SK-N-SH treated with all-trans-retinoic acid at 6 μM for 48 hours (cell line): ENCODE data around the gene ORAI2.
"Not testable (repeated sequence)": the region's sequence is repeated elsewhere in the genome, so short reads cannot be mapped to it uniquely, and the experiment has no call there.

Experiments used
- ATAC-seq: fragments of 200-7000 bp; cut with Tn5 transposase; 3 replicates; pipeline ENCODE4 v1.9.1; 2020; ENCODE audit warnings: mild to moderate bottlenecking, moderate library complexity
- ARNTL ChIP-seq: fragments of 450-650 bp; formaldehyde crosslinking; IDR thresholded peaks from 2 replicates; pipeline ENCODE4 v1.5.0; 2020; ENCODE audit warnings: low read depth, mild to moderate bottlenecking, moderate library complexity, borderline replicate concordance
- BACH2 ChIP-seq: fragments of 250-450 bp; sonication (Bioruptor Pico); IDR thresholded peaks from 2 replicates; pipeline ENCODE4 v1.9.0; 2021; ENCODE audit warnings: mild to moderate bottlenecking, borderline replicate concordance
- CSDC2 ChIP-seq: fragments of 250-450 bp; sonication (Bioruptor Pico); IDR thresholded peaks from 2 replicates; pipeline ENCODE4 v1.5.0; 2020; ENCODE audit warnings: mild to moderate bottlenecking, moderate library complexity
- CSRNP3 ChIP-seq: fragments of 250-450 bp; sonication (Bioruptor Pico); IDR thresholded peaks from 2 replicates; pipeline ENCODE4 v1.5.1; 2021; ENCODE audit warnings: mild to moderate bottlenecking, moderate library complexity
- ESRRG ChIP-seq: fragments of 250-450 bp; sonication (Bioruptor Pico); IDR thresholded peaks from 2 replicates; pipeline ENCODE4 v1.6.1; 2021; ENCODE audit warnings: mild to moderate bottlenecking
- GLIS3 ChIP-seq: fragments of 250-450 bp; sonication (Bioruptor Pico); IDR thresholded peaks from 2 replicates; pipeline ENCODE4 v1.5.0; 2020; ENCODE audit warnings: mild to moderate bottlenecking, moderate library complexity
- ISL1 ChIP-seq: fragments of 250-450 bp; sonication (Bioruptor Pico); IDR thresholded peaks from 2 replicates; pipeline ENCODE4 v2.1.2; 2022; ENCODE audit warnings: mild to moderate bottlenecking, moderate library complexity
- OSR1 ChIP-seq: fragments of 250-450 bp; sonication (Bioruptor Pico); IDR thresholded peaks from 2 replicates; pipeline ENCODE4 v1.8.0; 2022; ENCODE audit warnings: moderate library complexity, mild to moderate bottlenecking, inconsistent platforms
- PPARA ChIP-seq: fragments of 250-450 bp; sonication (Bioruptor Pico); IDR thresholded peaks from 2 replicates; pipeline ENCODE4 v1.5.0; 2020; ENCODE audit warnings: mild to moderate bottlenecking, borderline replicate concordance
- SNAI2 ChIP-seq: fragments of 250-450 bp; sonication (Bioruptor Pico); IDR thresholded peaks from 2 replicates; pipeline ENCODE4 v1.5.0; 2020; ENCODE audit warnings: mild to moderate bottlenecking, moderate library complexity
- TCF4 ChIP-seq: fragments of 250-450 bp; sonication (Bioruptor Pico); IDR thresholded peaks from 2 replicates; pipeline ENCODE4 v1.8.0; 2021; ENCODE audit warnings: mild to moderate bottlenecking, moderate library complexity, borderline replicate concordance
- ZC3H10 ChIP-seq: fragments of 250-450 bp; sonication (Bioruptor Pico); IDR thresholded peaks from 2 replicates; pipeline ENCODE4 v1.5.1; 2021; ENCODE audit warnings: mild to moderate bottlenecking, moderate library complexity
- ZFP3 ChIP-seq: fragments of 250-450 bp; sonication (Bioruptor Pico); IDR thresholded peaks from 2 replicates; pipeline ENCODE4 v1.5.0; 2020; ENCODE audit warnings: mild to moderate bottlenecking, moderate library complexity
- ZNF565 ChIP-seq: fragments of 450-650 bp; formaldehyde crosslinking; conservative IDR thresholded peaks from 2 replicates; pipeline ENCODE4 v1.5.0; 2020; ENCODE audit warnings: low read depth, mild to moderate bottlenecking, moderate library complexity
- ZNF70 ChIP-seq: fragments of 450-650 bp; formaldehyde crosslinking; IDR thresholded peaks from 2 replicates; pipeline ENCODE4 v1.5.0; 2020; ENCODE audit warnings: mild to moderate bottlenecking, moderate library complexity
- ZNF8 ChIP-seq: fragments of 450-650 bp; formaldehyde crosslinking; IDR thresholded peaks from 2 replicates; pipeline ENCODE4 v1.5.0; 2020; ENCODE audit warnings: mild to moderate bottlenecking, moderate library complexity
- TF ChIP-seq, protein P1 (sequence below): fragments of 250-450 bp; sonication (Bioruptor Pico); IDR thresholded peaks from 2 replicates; pipeline ENCODE4 v1.5.1; 2020; ENCODE audit warnings: low read depth, mild to moderate bottlenecking, moderate library complexity
- TF ChIP-seq, protein P2 (sequence below): fragments of 250-450 bp; sonication (Bioruptor Pico); IDR thresholded peaks from 2 replicates; pipeline ENCODE4 v1.8.0; 2020; ENCODE audit warnings: mild to moderate bottlenecking, moderate library complexity, borderline replicate concordance
- TF ChIP-seq, protein P3 (sequence below): fragments of 250-450 bp; sonication (Bioruptor Pico); IDR thresholded peaks from 2 replicates; pipeline ENCODE4 v1.8.0; 2021; ENCODE audit warnings: low read depth, mild to moderate bottlenecking, moderate library complexity, borderline replicate concordance

Gene ORAI2

GRCh38 chr7:102407910-102408309 lies 25.5 kb upstream of the ORAI2 start:
- TF ChIP-seq ISL1 (CRISPR knock-in tag) = no peak
- TF ChIP-seq, protein P1, sequence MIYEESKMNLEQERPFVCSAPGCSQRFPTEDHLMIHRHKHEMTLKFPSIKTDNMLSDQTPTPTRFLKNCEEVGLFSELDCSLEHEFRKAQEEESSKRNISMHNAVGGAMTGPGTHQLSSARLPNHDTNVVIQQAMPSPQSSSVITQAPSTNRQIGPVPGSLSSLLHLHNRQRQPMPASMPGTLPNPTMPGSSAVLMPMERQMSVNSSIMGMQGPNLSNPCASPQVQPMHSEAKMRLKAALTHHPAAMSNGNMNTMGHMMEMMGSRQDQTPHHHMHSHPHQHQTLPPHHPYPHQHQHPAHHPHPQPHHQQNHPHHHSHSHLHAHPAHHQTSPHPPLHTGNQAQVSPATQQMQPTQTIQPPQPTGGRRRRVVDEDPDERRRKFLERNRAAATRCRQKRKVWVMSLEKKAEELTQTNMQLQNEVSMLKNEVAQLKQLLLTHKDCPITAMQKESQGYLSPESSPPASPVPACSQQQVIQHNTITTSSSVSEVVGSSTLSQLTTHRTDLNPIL (CRISPR knock-in tag) = no peak
- TF ChIP-seq, protein P2, sequence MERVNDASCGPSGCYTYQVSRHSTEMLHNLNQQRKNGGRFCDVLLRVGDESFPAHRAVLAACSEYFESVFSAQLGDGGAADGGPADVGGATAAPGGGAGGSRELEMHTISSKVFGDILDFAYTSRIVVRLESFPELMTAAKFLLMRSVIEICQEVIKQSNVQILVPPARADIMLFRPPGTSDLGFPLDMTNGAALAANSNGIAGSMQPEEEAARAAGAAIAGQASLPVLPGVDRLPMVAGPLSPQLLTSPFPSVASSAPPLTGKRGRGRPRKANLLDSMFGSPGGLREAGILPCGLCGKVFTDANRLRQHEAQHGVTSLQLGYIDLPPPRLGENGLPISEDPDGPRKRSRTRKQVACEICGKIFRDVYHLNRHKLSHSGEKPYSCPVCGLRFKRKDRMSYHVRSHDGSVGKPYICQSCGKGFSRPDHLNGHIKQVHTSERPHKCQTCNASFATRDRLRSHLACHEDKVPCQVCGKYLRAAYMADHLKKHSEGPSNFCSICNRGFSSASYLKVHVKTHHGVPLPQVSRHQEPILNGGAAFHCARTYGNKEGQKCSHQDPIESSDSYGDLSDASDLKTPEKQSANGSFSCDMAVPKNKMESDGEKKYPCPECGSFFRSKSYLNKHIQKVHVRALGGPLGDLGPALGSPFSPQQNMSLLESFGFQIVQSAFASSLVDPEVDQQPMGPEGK = no peak
- TF ChIP-seq, protein P3, sequence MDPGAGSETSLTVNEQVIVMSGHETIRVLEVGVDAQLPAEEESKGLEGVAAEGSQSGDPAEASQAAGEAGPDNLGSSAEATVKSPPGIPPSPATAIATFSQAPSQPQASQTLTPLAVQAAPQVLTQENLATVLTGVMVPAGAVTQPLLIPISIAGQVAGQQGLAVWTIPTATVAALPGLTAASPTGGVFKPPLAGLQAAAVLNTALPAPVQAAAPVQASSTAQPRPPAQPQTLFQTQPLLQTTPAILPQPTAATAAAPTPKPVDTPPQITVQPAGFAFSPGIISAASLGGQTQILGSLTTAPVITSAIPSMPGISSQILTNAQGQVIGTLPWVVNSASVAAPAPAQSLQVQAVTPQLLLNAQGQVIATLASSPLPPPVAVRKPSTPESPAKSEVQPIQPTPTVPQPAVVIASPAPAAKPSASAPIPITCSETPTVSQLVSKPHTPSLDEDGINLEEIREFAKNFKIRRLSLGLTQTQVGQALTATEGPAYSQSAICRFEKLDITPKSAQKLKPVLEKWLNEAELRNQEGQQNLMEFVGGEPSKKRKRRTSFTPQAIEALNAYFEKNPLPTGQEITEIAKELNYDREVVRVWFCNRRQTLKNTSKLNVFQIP = no peak
- no peak for TF ChIP-seq ESRRG (CRISPR knock-in tag)
- no peak for TF ChIP-seq BACH2 (CRISPR knock-in tag)
- TF ChIP-seq ZNF565 (CRISPR knock-in tag) = no peak
- no peak for TF ChIP-seq ARNTL (CRISPR knock-in tag)
- TF ChIP-seq CSRNP3 (CRISPR knock-in tag) = no peak
- no peak for TF ChIP-seq TCF4 (CRISPR knock-in tag)
- no peak for TF ChIP-seq ZNF70 (CRISPR knock-in tag)
- TF ChIP-seq, all 23 proteins: peak for 0
- ATAC-seq = no peak

- ATAC-seq = not testable (repeated sequence)
These were observed 24.8 kb upstream of the ORAI2 start for GRCh38 chr7:102408530-102408929.

GRCh38 chr7:102409340-102409739 lies 24.0 kb upstream of the ORAI2 start:
- no peak for ATAC-seq
- no peak for TF ChIP-seq ZNF70 (CRISPR knock-in tag)
- no peak for TF ChIP-seq ISL1 (CRISPR knock-in tag)
- no peak for TF ChIP-seq PPARA (CRISPR knock-in tag)
- TF ChIP-seq CSRNP3 (CRISPR knock-in tag) = no peak

GRCh38 chr7:102410123-102410522 lies 23.3 kb upstream of the ORAI2 start:
- TF ChIP-seq OSR1 (CRISPR knock-in tag) = no peak
- TF ChIP-seq CSDC2 (CRISPR knock-in tag) = no peak
- TF ChIP-seq ISL1 (CRISPR knock-in tag) = no peak
- no peak for TF ChIP-seq GLIS3 (CRISPR knock-in tag)
- no peak for TF ChIP-seq ZNF565 (CRISPR knock-in tag)
- no peak for TF ChIP-seq ZNF8 (CRISPR knock-in tag)
- no peak for ATAC-seq

GRCh38 chr7:102410918-102411317 lies 22.5 kb upstream of the ORAI2 start:
- ATAC-seq = no peak
- TF ChIP-seq OSR1 (CRISPR knock-in tag) = no peak
- TF ChIP-seq ESRRG (CRISPR knock-in tag) = no peak
- no peak for TF ChIP-seq SNAI2 (CRISPR knock-in tag)
- no peak for TF ChIP-seq ZC3H10 (CRISPR knock-in tag)
- TF ChIP-seq TCF4 (CRISPR knock-in tag) = no peak
- no peak for TF ChIP-seq ZFP3 (CRISPR knock-in tag)
